Keratinocyte (primary cell): ENCODE results near the gene MRPS14. TPM values are rescaled to one million over a fixed set of nuclear protein-coding genes. Genes with fewer than 3 reads are reported as not detected.

ENCODE experiments used
- DNase-seq: peaks from one replicate; pipeline ENCODE4 v3.0.0-alpha.2; 2011; ENCODE audit warnings: low read depth, missing footprints, low spot score
- FAIRE-seq: peaks from 2 replicates; lab custom pipeline; 2011; peaks lifted over from hg19 to GRCh38; lab: Jason Lieb, UNC
- H2AFZ ChIP-seq: 2 replicates; pipeline ENCODE4 v1.6.0; 2012; ENCODE audit warnings: low read length, control low read depth, inconsistent platforms; ENCODE audit not compliant: control insufficient read depth
- H3K27ac ChIP-seq: 2 replicates; pipeline ENCODE4 v1.5.1; 2011; ENCODE audit warnings: low read length; ENCODE audit not compliant: control insufficient read depth, insufficient read depth
- H3K27me3 ChIP-seq: 3 replicates; pipeline ENCODE4 v1.6.0; 2011; ENCODE audit warnings: low read length; ENCODE audit not compliant: control insufficient read depth, insufficient read depth; ENCODE audit errors: extremely low read depth
- H3K36me3 ChIP-seq, 2 experiments: 2 replicates in 1 of 2; 3 replicates in 1 of 2; pipeline ENCODE4 v1.5.1; 2011; ENCODE audit warnings: low read length in 2 of 2, mild to moderate bottlenecking in 1 of 2; ENCODE audit not compliant: control insufficient read depth in 2 of 2, insufficient read depth in 2 of 2; ENCODE audit errors: extremely low read depth in 1 of 2
- H3K4me1 ChIP-seq: 3 replicates; pipeline ENCODE4 v1.5.1; 2011; ENCODE audit warnings: low read length; ENCODE audit not compliant: control insufficient read depth, insufficient read depth; ENCODE audit errors: extremely low read depth
- H3K4me2 ChIP-seq: 3 replicates; pipeline ENCODE4 v1.6.0; 2011; ENCODE audit warnings: low read depth, low read length; ENCODE audit not compliant: control insufficient read depth, insufficient read depth; ENCODE audit errors: extremely low read depth
- H3K4me3 ChIP-seq, 3 experiments: fragments of 200-600 bp in 1 of 3; sonication (generic) in 1 of 3; 2 replicates in 2 of 3; 3 replicates in 1 of 3; pipeline ENCODE4 v1.5.1; 2011 to 2016; ENCODE audit warnings: low read length in 3 of 3, mild to moderate bottlenecking in 3 of 3, control low read depth in 2 of 3, inconsistent platforms in 1 of 3, low read depth in 1 of 3, mixed read lengths in 1 of 3, mixed run types in 1 of 3, moderate library complexity in 1 of 3; ENCODE audit not compliant: control insufficient read depth in 2 of 3, insufficient read depth in 2 of 3; ENCODE audit errors: extremely low read depth in 1 of 3
- H3K79me2 ChIP-seq: 2 replicates; pipeline ENCODE4 v1.6.0; 2012; ENCODE audit warnings: low read length; ENCODE audit not compliant: control insufficient read depth, insufficient read depth
- H3K9ac ChIP-seq: 3 replicates; pipeline ENCODE4 v1.6.0; 2011; ENCODE audit warnings: low read length; ENCODE audit not compliant: control insufficient read depth, insufficient read depth; ENCODE audit errors: extremely low read depth
- H3K9me1 ChIP-seq: 3 replicates; pipeline ENCODE4 v1.6.0; 2011; ENCODE audit warnings: low read length; ENCODE audit not compliant: control insufficient read depth, insufficient read depth; ENCODE audit errors: extremely low read depth
- H3K9me3 ChIP-seq: 2 replicates; pipeline ENCODE4 v1.5.1; 2012; ENCODE audit warnings: low read depth, low read length; ENCODE audit not compliant: control insufficient read depth
- H4K20me1 ChIP-seq: 3 replicates; pipeline ENCODE4 v1.6.0; 2011; ENCODE audit warnings: low read length; ENCODE audit not compliant: control insufficient read depth, insufficient read depth; ENCODE audit errors: extremely low read depth
- EZH2 ChIP-seq: IDR thresholded peaks from one replicate; pipeline ENCODE4 v1.6.1; 2012; ENCODE audit warnings: inconsistent platforms, mild to moderate bottlenecking, low read length, moderate library complexity
- dilution Hi-C: fragments of 300-500 bp; cut with MboI; formaldehyde crosslinking; loops from one replicate; pipeline ENCODE4 v1.7.0; 2020; ENCODE audit warnings: low sequenced_read_pairs; ENCODE audit not compliant: extremely low pct_ligation_motif_present
- polyA plus RNA-seq, 5 experiments: library from polyadenylated mRNA; depleted of rRNA in 3 of 5; stranded (reverse) in 3 of 5; stranded (forward) in 1 of 5; unstranded in 1 of 5; fragments of >200 nt; gene quantifications; 1 replicate in 1 of 5; 2 replicates in 3 of 5; 3 replicates in 1 of 5; pipeline versions ENCODE4 v1.2.1 to v1.2.3, GENCODE V29; 2011 to 2012; ENCODE audit warnings: missing spikeins in 2 of 5, low read depth in 1 of 5, low replicate concordance in 1 of 5
- TF ChIP-seq, protein P1 (sequence below), 3 experiments: IDR thresholded peaks in 1 of 3; conservative IDR thresholded peaks in 1 of 3; optimal IDR thresholded peaks in 1 of 3; 2 replicates in 2 of 3; 3 replicates in 1 of 3; pipeline versions ENCODE3 to v1.5.1; 2011; ENCODE audit warnings: low read length in 3 of 3, mild to moderate bottlenecking in 3 of 3, moderate library complexity in 2 of 3, control low read depth in 1 of 3, inconsistent platforms in 1 of 3; ENCODE audit not compliant: insufficient read depth in 2 of 3; ENCODE audit errors: extremely low read depth in 1 of 3

The MRPS14 gene
- polyA plus RNA-seq, 1 donor (not counting 4 experiments of a cell fraction or from before 2014, with no cell fraction given) = 35.2 TPM

DNA sequence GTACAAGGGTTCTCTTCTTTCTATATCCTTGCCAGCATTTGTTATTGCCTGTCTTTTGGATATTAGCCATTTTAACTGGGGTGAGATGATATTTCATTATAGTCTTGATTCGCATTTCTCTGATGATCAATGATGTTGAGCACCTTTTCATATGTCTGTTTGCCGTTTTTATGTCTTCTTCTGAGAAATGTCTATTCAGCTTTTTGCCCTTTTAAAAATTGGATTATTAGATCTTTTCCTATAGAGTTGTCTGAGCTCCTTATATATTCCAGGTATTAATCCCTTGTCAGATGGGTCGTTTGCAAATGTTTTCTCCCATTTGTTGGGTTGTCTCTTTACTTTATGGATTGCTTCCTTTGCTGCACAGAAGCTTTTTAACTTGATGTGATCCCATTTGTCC, 19.4 kb upstream of the MRPS14 start:
- Histone ChIP-seq H3K4me2 (no peak overlapping the region), H3K9ac (no peak overlapping the region), H4K20me1 (no peaks in the 10 kb centered on the region), H3K4me3 (no peak overlapping the region), H3K27ac (no peak overlapping the region), H3K36me3 (no peaks in the 10 kb centered on the region), H3K27me3 (peaks cover 6% of the 10 kb centered on the region), H3K4me1 (no peaks in the 10 kb centered on the region), H3K79me2 (no peaks in the 10 kb centered on the region), H2AFZ (no peak overlapping the region), H3K9me3 (no peaks in the 10 kb centered on the region), H3K9me1 (no peaks in the 10 kb centered on the region)
- TF ChIP-seq EZH2 = no peak
- TF ChIP-seq, protein P1, sequence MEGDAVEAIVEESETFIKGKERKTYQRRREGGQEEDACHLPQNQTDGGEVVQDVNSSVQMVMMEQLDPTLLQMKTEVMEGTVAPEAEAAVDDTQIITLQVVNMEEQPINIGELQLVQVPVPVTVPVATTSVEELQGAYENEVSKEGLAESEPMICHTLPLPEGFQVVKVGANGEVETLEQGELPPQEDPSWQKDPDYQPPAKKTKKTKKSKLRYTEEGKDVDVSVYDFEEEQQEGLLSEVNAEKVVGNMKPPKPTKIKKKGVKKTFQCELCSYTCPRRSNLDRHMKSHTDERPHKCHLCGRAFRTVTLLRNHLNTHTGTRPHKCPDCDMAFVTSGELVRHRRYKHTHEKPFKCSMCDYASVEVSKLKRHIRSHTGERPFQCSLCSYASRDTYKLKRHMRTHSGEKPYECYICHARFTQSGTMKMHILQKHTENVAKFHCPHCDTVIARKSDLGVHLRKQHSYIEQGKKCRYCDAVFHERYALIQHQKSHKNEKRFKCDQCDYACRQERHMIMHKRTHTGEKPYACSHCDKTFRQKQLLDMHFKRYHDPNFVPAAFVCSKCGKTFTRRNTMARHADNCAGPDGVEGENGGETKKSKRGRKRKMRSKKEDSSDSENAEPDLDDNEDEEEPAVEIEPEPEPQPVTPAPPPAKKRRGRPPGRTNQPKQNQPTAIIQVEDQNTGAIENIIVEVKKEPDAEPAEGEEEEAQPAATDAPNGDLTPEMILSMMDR (optimal IDR thresholded peaks at IDR 0.05 in 1 of 3, IDR thresholded peaks at IDR 0.05 in 1 of 3, conservative IDR thresholded peaks at IDR 0.05 in 1 of 3; ENCODE audit: extremely low read depth in 1 of 3, insufficient read depth in 2 of 3, low read length in 3 of 3) = no peak
- no peak for DNase-seq
- dilution Hi-C loops = no loop called here
- no peak for FAIRE-seq

DNA sequence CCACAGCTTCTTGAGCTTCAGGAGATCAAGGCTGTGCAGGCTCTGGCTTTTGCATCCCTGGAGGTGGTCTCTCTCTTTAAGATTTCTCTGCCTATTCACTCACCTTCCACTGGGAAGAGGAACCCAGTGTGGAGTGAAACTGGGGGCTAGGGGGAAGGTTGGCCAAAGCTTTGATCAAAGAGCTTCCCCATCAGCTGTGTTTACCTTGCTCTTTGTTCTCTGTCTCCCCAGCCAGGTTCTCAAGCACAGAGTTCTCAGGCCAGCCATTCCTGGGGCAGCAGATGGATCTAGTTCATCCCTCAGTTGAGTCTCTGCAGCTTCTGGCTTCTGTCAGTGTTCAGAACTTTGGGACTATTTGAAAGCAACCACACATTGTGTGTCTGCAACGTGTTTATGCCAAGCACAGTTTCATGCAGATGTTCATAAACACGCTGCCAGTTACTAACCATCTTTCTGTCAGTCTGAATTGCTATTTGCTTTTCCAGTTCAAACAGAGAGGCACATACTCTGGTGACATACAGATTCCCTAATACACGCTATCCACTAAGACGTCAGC, 17.2 kb upstream of the MRPS14 start:
- Histone ChIP-seq H3K4me2 (no peak overlapping the region), H3K9me1 (no peaks in the 10 kb centered on the region), H3K9ac (no peak overlapping the region), H3K27me3 (peaks cover 6% of the 10 kb centered on the region), H2AFZ (no peak overlapping the region), H4K20me1 (no peaks in the 10 kb centered on the region), H3K4me1 (no peaks in the 10 kb centered on the region), H3K27ac (no peak overlapping the region), H3K36me3 (no peaks in the 10 kb centered on the region), H3K79me2 (no peaks in the 10 kb centered on the region), H3K4me3 (no peak overlapping the region), H3K9me3 (no peaks in the 10 kb centered on the region)
- no peak for FAIRE-seq
- DNase-seq = no peak
- no peak for TF ChIP-seq EZH2
- TF ChIP-seq, protein P1 (optimal IDR thresholded peaks at IDR 0.05 in 1 of 3, IDR thresholded peaks at IDR 0.05 in 1 of 3, conservative IDR thresholded peaks at IDR 0.05 in 1 of 3; ENCODE audit: extremely low read depth in 1 of 3, insufficient read depth in 2 of 3, low read length in 3 of 3) = no peak
- dilution Hi-C loops = no loop called here
